GM21381 (cell line): ENCODE results near the gene INAVA.
"Not testable (repeated sequence)": the region's sequence is repeated elsewhere in the genome, so short reads cannot be mapped to it uniquely, and the experiment has no call there.

ENCODE experiments used
- ATAC-seq: cut with Tn5 transposase; IDR thresholded peaks from one replicate; pipeline ENCODE4 v1.9.1; 2021; ENCODE audit warnings: mild to moderate bottlenecking, moderate library complexity; ENCODE audit not compliant: unreplicated experiment

INAVA gene

DNA sequence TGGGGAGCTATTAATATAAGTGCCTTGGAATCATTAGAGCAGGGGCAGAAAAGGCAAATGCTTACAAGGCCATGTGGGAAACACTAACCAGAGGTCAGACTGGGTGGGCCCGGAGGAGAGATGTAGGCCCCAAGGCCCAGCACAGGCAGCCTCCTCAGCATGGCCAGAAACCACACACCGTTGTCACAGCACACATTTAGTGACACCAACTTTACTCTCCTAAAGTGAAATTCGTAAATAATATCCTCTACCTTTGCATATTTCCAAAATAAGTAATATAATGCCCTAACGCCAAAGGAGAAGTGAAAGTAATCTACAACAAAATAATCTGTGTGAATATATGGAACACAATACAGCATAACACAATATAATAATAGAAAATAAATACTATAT lies 66.2 kb downstream of the INAVA start:
- no peak for ATAC-seq

DNA sequence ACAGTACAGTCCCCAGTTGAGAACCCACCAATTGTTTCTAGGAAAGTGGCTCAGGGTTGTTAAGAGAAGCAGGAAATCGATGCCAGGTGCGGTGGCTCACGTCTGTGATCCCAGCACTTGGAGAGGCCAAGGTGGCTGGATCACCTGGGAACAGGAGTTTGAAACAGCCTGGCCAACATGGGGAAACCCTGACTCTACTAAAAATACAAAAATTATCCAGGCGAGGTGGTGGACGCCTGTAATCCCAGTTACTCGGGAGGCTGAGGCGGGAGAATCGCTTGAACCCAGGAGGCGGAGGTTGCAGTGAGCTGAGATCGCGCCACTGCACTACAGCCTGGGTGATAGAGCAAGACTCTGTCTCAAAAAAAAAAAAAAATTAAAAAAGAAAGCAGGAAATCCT lies 67.5 kb downstream of the INAVA start:
- ATAC-seq, result not testable (repeated sequence)

DNA sequence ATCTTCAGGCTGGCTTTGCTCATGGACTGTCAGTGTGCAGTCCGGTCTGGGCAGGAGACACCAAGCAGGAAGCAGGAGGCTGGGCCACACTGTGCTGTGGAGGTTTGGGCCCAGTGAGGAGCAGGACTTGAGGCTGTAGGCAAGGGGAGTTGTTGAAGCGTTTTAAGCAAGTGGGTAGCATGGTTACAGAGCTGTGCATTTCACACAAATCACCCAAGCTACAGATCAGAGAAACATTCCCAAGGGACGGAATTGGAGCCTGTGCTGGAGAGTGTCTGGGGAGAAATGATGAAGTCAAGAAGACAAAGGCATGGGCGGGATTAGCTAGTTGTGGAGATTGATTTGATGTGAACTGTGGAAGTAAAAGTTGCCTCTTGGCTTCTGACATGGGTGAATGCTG lies 67.9 kb downstream of the INAVA start:
- ATAC-seq, result no peak

DNA sequence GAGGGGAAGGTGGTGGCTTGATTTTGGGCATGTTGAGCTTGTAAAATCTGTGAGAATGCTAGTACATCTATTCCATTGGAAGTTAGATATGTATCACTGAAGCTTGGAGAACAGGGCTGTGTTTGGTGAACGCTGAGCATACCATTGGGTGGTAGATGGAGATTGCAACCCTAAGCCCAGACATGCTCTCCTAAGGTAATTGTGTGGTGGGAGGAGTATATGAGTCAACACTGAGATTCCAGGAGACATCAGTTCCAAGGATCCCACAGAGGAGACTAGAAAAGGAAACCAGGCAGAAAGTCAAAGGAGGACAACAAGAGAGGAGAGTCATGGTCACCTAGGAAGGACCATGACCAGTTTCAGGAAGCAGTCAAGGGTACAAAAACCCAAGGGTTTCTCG lies 68.4 kb downstream of the INAVA start:
- ATAC-seq, result no peak

DNA sequence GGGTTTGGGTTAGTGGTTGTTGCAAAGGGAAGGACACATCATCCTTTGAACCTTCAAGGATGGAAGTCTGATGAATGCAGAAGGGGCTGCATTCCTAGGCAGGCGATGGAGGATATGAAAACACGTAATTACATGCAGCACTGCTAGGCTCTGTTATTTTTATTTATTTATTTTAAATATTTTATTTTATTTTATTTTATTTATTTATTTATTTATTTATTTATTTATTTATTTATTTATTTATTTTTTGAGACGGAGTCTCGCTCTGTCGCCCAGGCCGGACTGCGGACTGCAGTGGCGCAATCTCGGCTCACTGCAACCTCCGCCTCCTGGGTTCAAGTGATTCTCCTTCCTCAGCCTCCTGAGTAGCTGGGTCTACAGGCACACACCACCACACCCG lies 69.2 kb downstream of the INAVA start:
- not testable (repeated sequence) for ATAC-seq
